Keratinocyte (primary cell): ENCODE data around the gene ANKRD28.

Source experiments
- CTCF ChIP-seq, 3 experiments: IDR thresholded peaks in 1 of 3; conservative IDR thresholded peaks in 1 of 3; optimal IDR thresholded peaks in 1 of 3; 2 replicates in 2 of 3; 3 replicates in 1 of 3; pipeline versions ENCODE3 to v1.5.1; 2011; ENCODE audit warnings: low read length in 3 of 3, mild to moderate bottlenecking in 3 of 3, moderate library complexity in 2 of 3, control low read depth in 1 of 3, inconsistent platforms in 1 of 3; ENCODE audit not compliant: insufficient read depth in 2 of 3; ENCODE audit errors: extremely low read depth in 1 of 3
- EZH2 ChIP-seq: IDR thresholded peaks from one replicate; pipeline ENCODE4 v1.6.1; 2012; ENCODE audit warnings: inconsistent platforms, mild to moderate bottlenecking, low read length, moderate library complexity

GRCh38 chr3:15694628-15695027 lies 103.2 kb downstream of the ANKRD28 start:
- TF ChIP-seq CTCF (optimal IDR thresholded peaks at IDR 0.05 in 1 of 3, IDR thresholded peaks at IDR 0.05 in 1 of 3, conservative IDR thresholded peaks at IDR 0.05 in 1 of 3; ENCODE audit: extremely low read depth in 1 of 3, insufficient read depth in 2 of 3, low read length in 3 of 3) (no peak), EZH2 (no peak)
